Neural progenitor cell (in vitro differentiated cells): ENCODE measurements around the gene TMEM266. TPM values are rescaled to one million over a fixed set of nuclear protein-coding genes. Genes with fewer than 3 reads are reported as not detected.

Experiments used
- DNase-seq: peaks from one replicate; pipeline ENCODE4 v3.0.0-alpha.2; 2016; ENCODE audit warnings: low spot score
- H2AFZ ChIP-seq: fragments of 200-600 bp; sonication (generic); replicated peaks from 2 replicates; pipeline ENCODE4 v1.6.1; 2016; ENCODE audit warnings: antibody characterized with exemption
- H3F3A ChIP-seq: fragments of 200-600 bp; sonication (generic); 2 replicates; pipeline ENCODE4 v1.6.1; 2016; ENCODE audit warnings: antibody characterized with exemption, low read depth
- H3K27ac ChIP-seq: fragments of 200-600 bp; sonication (generic); 2 replicates; pipeline ENCODE4 v1.5.1; 2016; ENCODE audit warnings: mild to moderate bottlenecking
- H3K27me3 ChIP-seq: fragments of 200-600 bp; sonication (generic); 2 replicates; pipeline ENCODE4 v1.6.1; 2016; ENCODE audit warnings: mild to moderate bottlenecking, moderate library complexity
- H3K36me3 ChIP-seq: fragments of 200-600 bp; sonication (generic); 2 replicates; pipeline ENCODE4 v1.5.1; 2016
- H3K4me1 ChIP-seq: fragments of 200-600 bp; sonication (generic); 2 replicates; pipeline ENCODE4 v1.6.1; 2016; ENCODE audit warnings: mixed run types
- H3K4me2 ChIP-seq: fragments of 200-600 bp; sonication (generic); 2 replicates; pipeline ENCODE4 v1.6.1; 2016
- H3K4me3 ChIP-seq: fragments of 200-600 bp; sonication (generic); 2 replicates; pipeline ENCODE4 v1.5.1; 2016
- H3K79me2 ChIP-seq: fragments of 200-600 bp; sonication (generic); 2 replicates; pipeline ENCODE4 v1.6.1; 2016; ENCODE audit warnings: low read depth
- H3K9ac ChIP-seq: fragments of 200-600 bp; sonication (generic); 2 replicates; pipeline ENCODE4 v1.6.1; 2016
- H3K9me3 ChIP-seq: fragments of 200-600 bp; sonication (generic); 2 replicates; pipeline ENCODE4 v1.5.1; 2016; ENCODE audit warnings: low read depth
- H4K20me1 ChIP-seq: fragments of 200-600 bp; sonication (generic); 2 replicates; pipeline ENCODE4 v1.6.1; 2016; ENCODE audit warnings: low read depth
- H3K27ac Mint-ChIP-seq: 3 replicates; pipeline ENCODE4 v1.8.0; 2021; ENCODE audit warnings: mixed read lengths
- H3K27me3 Mint-ChIP-seq: 2 replicates; pipeline ENCODE4 v1.8.0; 2022; ENCODE audit warnings: low read depth, mild to moderate bottlenecking, inconsistent platforms, moderate library complexity, mixed read lengths; ENCODE audit not compliant: insufficient read depth
- H3K36me3 Mint-ChIP-seq: 3 replicates; pipeline ENCODE4 v1.8.0; 2021; ENCODE audit warnings: mixed read lengths
- H3K4me1 Mint-ChIP-seq: 3 replicates; pipeline ENCODE4 v1.8.0; 2021; ENCODE audit warnings: mixed read lengths
- H3K4me3 Mint-ChIP-seq: 3 replicates; pipeline ENCODE4 v1.8.0; 2021; ENCODE audit warnings: mild to moderate bottlenecking, moderate library complexity, mixed read lengths
- H3K9me3 Mint-ChIP-seq: 3 replicates; pipeline ENCODE4 v1.8.0; 2020; ENCODE audit warnings: mixed read lengths
- CTCF ChIP-seq: fragments of 200-600 bp; sonication (generic); IDR thresholded peaks from 2 replicates; pipeline ENCODE4 v1.5.1; 2017; ENCODE audit warnings: antibody characterized with exemption, mild to moderate bottlenecking
- EZH2 ChIP-seq: fragments of 200-600 bp; sonication (generic); IDR thresholded peaks from 2 replicates; pipeline ENCODE4 v1.6.1; 2017; ENCODE audit warnings: antibody characterized with exemption, mild to moderate bottlenecking, moderate library complexity
- EZH2phosphoT487 ChIP-seq: fragments of 200-600 bp; sonication (generic); IDR thresholded peaks from 2 replicates; pipeline ENCODE4 v1.6.1; 2017; ENCODE audit warnings: antibody characterized with exemption
- total RNA-seq: library from RNA; depleted of rRNA; stranded (reverse); fragments of >200 nt; gene quantifications from 2 replicates; pipeline ENCODE4 v1.2.3, GENCODE V29; 2015; ENCODE audit warnings: low replicate concordance

TMEM266 gene
- total RNA-seq, 1 donor from 2014 or later = 0.43 TPM

GRCh38 chr15:76064375-76064774, 4.6 kb downstream of the TMEM266 start:
- Mint-ChIP-seq H3K27me3 (peaks cover 2% of the 10 kb centered on the region), H3K4me3 (no peak overlapping the region), H3K27ac (no peak overlapping the region), H3K4me1 (peaks cover 14% of the 10 kb centered on the region), H3K36me3 (no peaks in the 10 kb centered on the region), H3K9me3 (no peaks in the 10 kb centered on the region)
- H3K9me3 ChIP-seq = no peaks in the 10 kb centered on the region
- no peaks in the 10 kb centered on the region for H3K36me3 ChIP-seq
- no peaks in the 10 kb centered on the region for H3K79me2 ChIP-seq
- no peak overlapping the region for H3K9ac ChIP-seq
- no peak overlapping the region for H3K4me3 ChIP-seq
- H3K4me1 ChIP-seq = peaks cover 14% of the 10 kb centered on the region
- H4K20me1 ChIP-seq = no peaks in the 10 kb centered on the region
- DNase-seq = no peak
- H3K4me2 ChIP-seq = no peak overlapping the region
- H3K27me3 ChIP-seq = peaks cover 53% of the 10 kb centered on the region
- no peak overlapping the region for H2AFZ ChIP-seq
- H3F3A ChIP-seq = peaks cover 6% of the 10 kb centered on the region
- no peak for TF ChIP-seq CTCF
- no peak for TF ChIP-seq EZH2
- TF ChIP-seq EZH2phosphoT487 = no peak
- no peak overlapping the region for H3K27ac ChIP-seq

DNA sequence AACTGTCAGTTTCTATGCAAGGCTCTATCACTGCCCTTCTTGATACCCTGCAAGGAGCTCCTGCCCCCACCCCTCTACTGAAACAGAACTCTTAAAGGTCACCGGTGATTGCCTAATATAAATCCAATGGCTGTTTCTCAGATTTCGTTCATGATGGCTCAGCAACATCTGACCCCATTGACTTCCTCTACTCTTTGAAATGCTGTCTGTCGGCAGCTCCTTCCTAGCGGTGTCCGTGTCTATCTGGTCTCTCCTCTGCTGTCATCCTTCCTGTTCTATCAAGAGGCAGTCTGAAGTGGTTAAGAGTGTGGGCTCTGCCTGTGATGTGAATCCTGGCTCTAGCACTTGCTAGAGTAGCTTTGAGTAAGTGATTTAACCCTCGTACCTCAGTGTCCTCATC, 5.5 kb downstream of the TMEM266 start:
- Mint-ChIP-seq H3K4me3 (no peak overlapping the region), H3K36me3 (no peaks in the 10 kb centered on the region), H3K27ac (no peak overlapping the region), H3K4me1 (peaks cover 14% of the 10 kb centered on the region), H3K27me3 (peaks cover 2% of the 10 kb centered on the region), H3K9me3 (no peaks in the 10 kb centered on the region)
- no peaks in the 10 kb centered on the region for H3K9me3 ChIP-seq
- H3K4me1 ChIP-seq = peaks cover 14% of the 10 kb centered on the region
- H3K9ac ChIP-seq = no peak overlapping the region
- no peak overlapping the region for H2AFZ ChIP-seq
- H4K20me1 ChIP-seq = no peaks in the 10 kb centered on the region
- H3K4me3 ChIP-seq = no peak overlapping the region
- no peaks in the 10 kb centered on the region for H3K36me3 ChIP-seq
- H3K27ac ChIP-seq = no peak overlapping the region
- no peaks in the 10 kb centered on the region for H3K79me2 ChIP-seq
- TF ChIP-seq CTCF (no peak), EZH2 (no peak), EZH2phosphoT487 (no peak)
- H3F3A ChIP-seq = peaks cover 5% of the 10 kb centered on the region
- H3K27me3 ChIP-seq = peaks cover 49% of the 10 kb centered on the region
- no peak overlapping the region for H3K4me2 ChIP-seq
- no peak for DNase-seq

DNA sequence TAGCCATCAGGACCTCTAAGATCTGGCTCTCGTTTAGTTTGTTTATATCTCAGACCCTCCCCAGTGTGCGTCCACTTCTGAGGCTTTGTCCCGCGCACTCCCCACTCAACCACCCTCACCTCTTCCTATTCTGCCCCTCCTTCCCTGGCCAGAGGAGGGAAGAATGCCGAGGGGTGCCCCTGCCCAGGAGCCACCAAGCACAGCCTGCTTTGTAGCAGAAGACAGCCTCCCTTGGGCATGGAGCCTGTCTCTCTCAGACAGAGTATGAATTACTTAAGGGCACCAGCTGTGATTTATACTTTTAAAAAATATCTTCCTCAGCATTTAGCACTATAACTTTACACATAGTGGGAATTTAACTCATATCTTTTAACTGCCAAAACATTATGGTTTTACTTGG, 6.0 kb downstream of the TMEM266 start:
- no peaks in the 10 kb centered on the region for H3F3A ChIP-seq
- H3K4me3 Mint-ChIP-seq = no peak overlapping the region
- DNase-seq = no peak

More for the DNA sequence above, 6.0 kb downstream of the TMEM266 start:
- Histone ChIP-seq H3K36me3 (no peaks in the 10 kb centered on the region), H3K9me3 (no peaks in the 10 kb centered on the region), H3K27me3 (peaks cover 44% of the 10 kb centered on the region), H3K79me2 (no peaks in the 10 kb centered on the region), H4K20me1 (no peaks in the 10 kb centered on the region), H3K9ac (no peak overlapping the region), H3K27ac (no peak overlapping the region), H3K4me1 (peaks cover 14% of the 10 kb centered on the region), H3K4me3 (no peak overlapping the region), H3K4me2 (no peak overlapping the region), H2AFZ (no peak overlapping the region)
- Mint-ChIP-seq H3K36me3 (no peaks in the 10 kb centered on the region), H3K9me3 (no peaks in the 10 kb centered on the region), H3K4me1 (peaks cover 14% of the 10 kb centered on the region), H3K27ac (no peak overlapping the region), H3K27me3 (peaks cover 2% of the 10 kb centered on the region)
- TF ChIP-seq CTCF = no peak
- TF ChIP-seq EZH2 = no peak
- TF ChIP-seq EZH2phosphoT487 = no peak
